Raji (cell line): ENCODE measurements around the gene CCR6.

Experiments used
- POLR2A ChIP-seq: IDR thresholded peaks from 2 replicates; pipeline ENCODE4 v1.6.1; 2011; ENCODE audit warnings: low read depth, low read length, control low read depth; ENCODE audit not compliant: insufficient read depth

The CCR6 gene

GRCh38 chr6:167125410-167125809 is 2.5 kb downstream of the CCR6 start:
- no peak for TF ChIP-seq POLR2A

GRCh38 chr6:167125855-167126349 is 3.0 kb downstream of the CCR6 start:
- no peak for TF ChIP-seq POLR2A

GRCh38 chr6:167127785-167128531 is 5.1 kb downstream of the CCR6 start:
- no peak for TF ChIP-seq POLR2A

- no peak for TF ChIP-seq POLR2A
These were observed 6.3 kb downstream of the CCR6 start for GRCh38 chr6:167129159-167129558.

- no peak for TF ChIP-seq POLR2A
These were observed 6.7 kb downstream of the CCR6 start for GRCh38 chr6:167129562-167129961.

- no peak for TF ChIP-seq POLR2A
These were observed 7.2 kb downstream of the CCR6 start for GRCh38 chr6:167130008-167130677.

GRCh38 chr6:167130712-167131684 is 8.1 kb downstream of the CCR6 start:
- TF ChIP-seq POLR2A: no peak

GRCh38 chr6:167134448-167135328 is 11.8 kb downstream of the CCR6 start:
- TF ChIP-seq POLR2A: no peak

- TF ChIP-seq POLR2A: no peak
These were observed 13.5 kb downstream of the CCR6 start for GRCh38 chr6:167136376-167136775.

GRCh38 chr6:167137081-167137480 is 14.2 kb downstream of the CCR6 start:
- TF ChIP-seq POLR2A: no peak

- no peak for TF ChIP-seq POLR2A
These were observed 15.0 kb downstream of the CCR6 start for GRCh38 chr6:167137881-167138280.

- no peak for TF ChIP-seq POLR2A
These were observed 16.9 kb downstream of the CCR6 start for GRCh38 chr6:167139761-167140160.

GRCh38 chr6:167140589-167141474 is 17.9 kb downstream of the CCR6 start:
- no peak for TF ChIP-seq POLR2A

- no peak for TF ChIP-seq POLR2A
These were observed 19.0 kb downstream of the CCR6 start for GRCh38 chr6:167141667-167142432.
